Activated CD8-positive, alpha-beta T cell treated with anti-CD3 and anti-CD28 coated beads, Interleukin-2, amount 10 ng/mL, durations not matched to agents 7 days and 5 days (primary cell): Measurements from ENCODE around the gene GUCY1A1. TPM values are rescaled to one million over a fixed set of nuclear protein-coding genes. Genes with fewer than 3 reads are reported as not detected.

ENCODE experiments used
- ATAC-seq: fragments of 150-1000 bp; cut with Tn5 transposase; one replicate; pipeline ENCODE4 v1.10.0; 2021; ENCODE audit warnings: moderate library complexity
- CTCF ChIA-PET: fragments of 350-600 bp; sonication (Branson Sonifier 250); formaldehyde crosslinking; loops from one replicate; lab custom pipeline; 2021; ENCODE audit warnings: antibody characterized with exemption; lab: Charles Lee
- POLR2A ChIA-PET: fragments of 350-600 bp; sonication (Branson Sonifier 250); formaldehyde crosslinking; loops from one replicate; lab custom pipeline; 2021; ENCODE audit warnings: antibody characterized with exemption; lab: Charles Lee
- DNase-seq: peaks from one replicate; pipeline ENCODE4 v3.0.0-alpha.2; 2020
- H3K27ac Mint-ChIP-seq: one replicate; pipeline ENCODE4 v1.8.0; 2021; ENCODE audit warnings: mild to moderate bottlenecking, mixed read lengths
- H3K27me3 Mint-ChIP-seq: one replicate; pipeline ENCODE4 v1.8.0; 2021; ENCODE audit warnings: low read depth, mixed read lengths
- H3K36me3 Mint-ChIP-seq: one replicate; pipeline ENCODE4 v1.8.0; 2021; ENCODE audit warnings: low read depth, mixed read lengths
- H3K4me1 Mint-ChIP-seq: one replicate; pipeline ENCODE4 v1.8.0; 2021; ENCODE audit warnings: low read depth, mixed read lengths
- H3K4me3 Mint-ChIP-seq: one replicate; pipeline ENCODE4 v1.8.0; 2021; ENCODE audit warnings: mild to moderate bottlenecking, mixed read lengths
- H3K9me3 Mint-ChIP-seq: one replicate; pipeline ENCODE4 v1.8.0; 2022; ENCODE audit warnings: mixed read lengths; ENCODE audit not compliant: insufficient read depth
- total RNA-seq, 2 experiments: library from RNA; stranded (reverse); gene quantifications; one replicate each; pipeline ENCODE4 v1.2.3, GENCODE V29; 2021

Gene GUCY1A1
- total RNA-seq, 2 experiments from 2014 or later, result 0.21 to 0.24 TPM

GRCh38 chr4:155772459-155773195, 106.0 kb downstream of the GUCY1A1 start:
- no peaks in the 10 kb centered on the region for H3K4me1 Mint-ChIP-seq
- no peak for ATAC-seq
- CTCF ChIA-PET, result interaction anchor here (1.2 kb wide), 1 partner anchor 15 kb away, joined by 3 read pairs; no protein-coding TSS in a partner anchor

DNA sequence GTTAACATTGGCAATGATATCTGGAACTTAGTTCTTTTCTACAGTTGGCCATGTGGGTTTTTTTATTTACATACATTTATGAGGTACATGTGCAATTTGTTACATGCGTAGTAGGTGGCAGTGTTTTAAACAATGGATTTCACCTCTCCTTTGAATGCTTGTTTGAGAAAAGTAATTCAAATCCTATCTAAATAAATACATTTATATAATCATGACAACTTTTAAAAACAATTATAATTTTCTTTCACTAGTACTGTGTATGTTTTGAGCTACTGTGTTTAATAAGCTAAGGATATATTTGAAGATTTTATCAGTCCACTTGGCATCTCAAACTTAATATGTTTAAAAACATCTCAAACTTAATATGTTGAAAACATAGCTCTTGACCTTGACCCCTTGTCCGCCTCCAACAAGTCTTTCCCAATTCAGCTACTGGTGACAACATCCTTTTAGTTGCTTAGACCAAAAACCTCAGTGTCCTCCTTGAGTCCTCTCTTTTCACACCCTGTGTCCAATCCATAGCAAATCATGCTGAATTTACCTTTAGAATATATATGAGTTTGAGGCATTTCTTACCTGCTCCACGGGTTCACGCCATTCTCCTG, 106.7 kb downstream of the GUCY1A1 start:
- Mint-ChIP-seq H3K27ac (no peak overlapping the region), H3K4me3 (no peak overlapping the region), H3K27me3 (peaks cover 4% of the 10 kb centered on the region), H3K36me3 (no peaks in the 10 kb centered on the region), H3K9me3 (no peaks in the 10 kb centered on the region), H3K4me1 (no peaks in the 10 kb centered on the region)
- POLR2A ChIA-PET, result no interaction called here
- DNase-seq (no peak), ATAC-seq (no peak)
- CTCF ChIA-PET, result interaction anchor here (1.2 kb wide), 1 partner anchor 14 kb away, joined by 3 read pairs; no protein-coding TSS in a partner anchor

More at GRCh38 chr4:155772459-155773195, 106.0 kb downstream of the GUCY1A1 start:
- Mint-ChIP-seq H3K4me3 (no peak overlapping the region), H3K27ac (no peak overlapping the region), H3K9me3 (no peaks in the 10 kb centered on the region), H3K27me3 (peaks cover 4% of the 10 kb centered on the region), H3K36me3 (no peaks in the 10 kb centered on the region)
- POLR2A ChIA-PET, result no interaction called here
- no peak for DNase-seq

DNA sequence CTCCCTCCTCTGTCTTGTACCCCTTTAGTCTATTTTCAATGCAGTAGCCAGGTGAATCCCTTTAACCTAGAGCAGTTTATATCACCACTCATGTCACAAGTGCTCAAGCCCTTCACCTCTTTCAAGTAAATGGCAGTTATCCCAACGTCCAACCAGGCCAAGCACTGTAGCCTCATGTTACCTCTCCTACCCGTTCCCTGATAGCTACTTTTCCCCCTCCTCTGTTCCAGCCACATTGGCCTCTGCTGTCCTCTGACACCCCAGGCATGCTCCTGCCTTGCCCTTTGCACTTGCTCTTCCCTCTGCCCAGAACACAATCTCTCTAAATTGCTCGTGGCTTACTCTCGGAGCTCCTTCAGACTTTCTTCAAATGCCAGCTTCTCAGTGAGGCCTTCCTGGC, 107.4 kb downstream of the GUCY1A1 start:
- H3K27ac Mint-ChIP-seq, result no peak overlapping the region
- H3K4me3 Mint-ChIP-seq, result no peak overlapping the region
- DNase-seq (no peak), ATAC-seq (no peak)
- ChIA-PET CTCF (no interaction called here), POLR2A (no interaction called here)
- no peaks in the 10 kb centered on the region for H3K4me1 Mint-ChIP-seq
- no peaks in the 10 kb centered on the region for H3K9me3 Mint-ChIP-seq
- H3K27me3 Mint-ChIP-seq, result peaks cover 1% of the 10 kb centered on the region
- no peaks in the 10 kb centered on the region for H3K36me3 Mint-ChIP-seq

GRCh38 chr4:155777971-155778735, 111.5 kb downstream of the GUCY1A1 start:
- Mint-ChIP-seq H3K9me3 (no peaks in the 10 kb centered on the region), H3K4me3 (no peak overlapping the region), H3K36me3 (no peaks in the 10 kb centered on the region), H3K27me3 (no peaks in the 10 kb centered on the region), H3K27ac (no peak overlapping the region), H3K4me1 (no peaks in the 10 kb centered on the region)
- DNase-seq (no peak), ATAC-seq (no peak)
- ChIA-PET CTCF (no interaction called here), POLR2A (no interaction called here)

DNA sequence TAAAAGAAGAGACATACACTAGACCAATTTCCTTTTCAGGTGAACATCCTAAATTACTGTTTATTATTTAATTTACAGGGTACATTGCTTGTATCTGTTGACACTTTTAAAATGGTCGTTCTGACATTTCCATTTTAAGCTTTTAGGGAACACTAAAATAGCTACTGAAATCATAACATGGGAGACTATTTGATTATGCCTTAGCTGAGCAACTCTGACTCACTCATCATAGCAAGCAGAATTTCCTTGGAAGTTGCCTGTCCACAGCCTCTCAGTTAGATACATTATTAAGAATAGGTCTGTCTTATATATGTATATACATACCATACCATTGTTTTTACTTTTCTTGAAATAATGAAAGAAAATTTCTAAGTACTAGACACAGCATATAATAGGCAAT, 114.1 kb downstream of the GUCY1A1 start:
- H3K27me3 Mint-ChIP-seq, result no peaks in the 10 kb centered on the region
- H3K4me1 Mint-ChIP-seq, result no peaks in the 10 kb centered on the region
- no peak overlapping the region for H3K4me3 Mint-ChIP-seq
- H3K36me3 Mint-ChIP-seq, result no peaks in the 10 kb centered on the region
- no peak overlapping the region for H3K27ac Mint-ChIP-seq
- ChIA-PET CTCF (no interaction called here), POLR2A (no interaction called here)
- DNase-seq (no peak), ATAC-seq (no peak)
- H3K9me3 Mint-ChIP-seq, result no peaks in the 10 kb centered on the region

- POLR2A ChIA-PET, result no interaction called here
- Mint-ChIP-seq H3K4me1 (no peaks in the 10 kb centered on the region), H3K36me3 (no peaks in the 10 kb centered on the region), H3K4me3 (no peak overlapping the region), H3K9me3 (no peaks in the 10 kb centered on the region), H3K27me3 (no peaks in the 10 kb centered on the region), H3K27ac (no peak overlapping the region)
- ATAC-seq (no peak), DNase-seq (no peak)
- CTCF ChIA-PET, result no interaction called here
These were observed 114.7 kb downstream of the GUCY1A1 start for GRCh38 chr4:155781249-155781831.

Other genes starting within 250 kb of the GUCY1A1 start
- under 1 TPM; 0.10 to 0.26 TPM for gene GUCY1B1, start 92.2 kb downstream of the GUCY1A1 start, total RNA-seq
- gene ASIC5, start 199.4 kb downstream of the GUCY1A1 start, total RNA-seq, result not detected
- gene TDO2, start 236.8 kb downstream of the GUCY1A1 start, total RNA-seq, result not detected